ENCODE measurements around the gene SSU72.
"Not testable (repeated sequence)": the region's sequence is repeated elsewhere in the genome, so short reads cannot be mapped to it uniquely, and the experiment has no call there.

The SSU72 gene

GRCh38 chr1:1564268-1564667 lies 10.4 kb downstream of the SSU72 start:
- no peak for DNase-seq (ENCODE audit: low read depth, low spot score)
- H3K4me3 ChIP-seq (ENCODE audit: low read length) = no peak overlapping the region

DNA sequence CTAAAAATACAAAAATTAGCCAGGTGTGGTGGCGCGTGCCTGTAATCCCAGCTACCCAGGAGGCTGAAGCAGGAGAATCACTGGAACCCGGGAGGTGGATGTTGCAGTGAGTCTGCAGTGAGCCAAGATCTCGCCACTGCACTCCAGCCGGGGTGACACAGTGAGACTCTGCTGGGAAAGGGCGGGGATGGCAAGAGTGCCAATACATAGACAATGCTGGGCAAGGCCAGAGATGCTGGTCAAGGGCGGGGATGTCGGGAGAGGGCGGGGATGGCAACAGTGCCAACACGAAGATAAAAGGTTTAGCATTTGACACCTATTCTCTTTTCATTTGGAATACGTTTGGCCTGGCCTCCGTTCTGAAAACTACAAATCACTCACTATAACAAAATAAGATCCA lies 11.0 kb downstream of the SSU72 start:
- DNase-seq (ENCODE audit: low read depth, low spot score) = no peak
- H3K4me3 ChIP-seq (ENCODE audit: low read length) = no peak overlapping the region

DNA sequence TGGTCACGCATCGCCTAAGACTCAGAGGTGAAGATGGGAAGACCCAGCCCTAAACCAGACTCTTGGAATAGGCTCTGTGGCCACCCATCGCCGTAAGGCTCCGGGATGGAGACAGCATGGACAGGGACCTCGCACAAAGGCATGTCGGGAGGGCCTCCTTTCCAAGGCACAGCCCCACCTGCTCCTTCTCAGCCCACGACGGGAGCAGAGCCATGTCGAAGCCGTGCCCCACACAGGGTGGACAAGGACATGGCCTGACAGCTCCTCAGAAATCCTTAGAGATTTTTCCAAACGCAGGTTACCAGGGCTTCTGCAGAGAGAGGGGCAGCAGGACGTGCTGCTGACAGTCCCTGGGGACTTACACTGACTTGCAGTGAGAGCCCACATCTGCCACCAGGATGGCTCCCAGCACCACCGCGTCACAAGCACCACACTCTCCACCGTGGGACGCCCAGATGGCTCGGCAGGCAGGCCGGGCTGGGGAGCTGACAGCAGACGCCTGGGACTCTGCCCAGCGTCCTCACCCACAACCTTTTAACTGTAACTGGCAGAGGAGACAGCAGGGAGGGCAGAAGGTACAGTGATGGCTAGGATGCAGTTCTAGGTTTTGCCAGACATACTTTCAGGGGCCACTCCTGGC lies 12.0 kb downstream of the SSU72 start:
- DNase-seq (ENCODE audit: low read depth, low spot score) = no peak
- H3K4me3 ChIP-seq (ENCODE audit: low read length) = no peak overlapping the region

DNA sequence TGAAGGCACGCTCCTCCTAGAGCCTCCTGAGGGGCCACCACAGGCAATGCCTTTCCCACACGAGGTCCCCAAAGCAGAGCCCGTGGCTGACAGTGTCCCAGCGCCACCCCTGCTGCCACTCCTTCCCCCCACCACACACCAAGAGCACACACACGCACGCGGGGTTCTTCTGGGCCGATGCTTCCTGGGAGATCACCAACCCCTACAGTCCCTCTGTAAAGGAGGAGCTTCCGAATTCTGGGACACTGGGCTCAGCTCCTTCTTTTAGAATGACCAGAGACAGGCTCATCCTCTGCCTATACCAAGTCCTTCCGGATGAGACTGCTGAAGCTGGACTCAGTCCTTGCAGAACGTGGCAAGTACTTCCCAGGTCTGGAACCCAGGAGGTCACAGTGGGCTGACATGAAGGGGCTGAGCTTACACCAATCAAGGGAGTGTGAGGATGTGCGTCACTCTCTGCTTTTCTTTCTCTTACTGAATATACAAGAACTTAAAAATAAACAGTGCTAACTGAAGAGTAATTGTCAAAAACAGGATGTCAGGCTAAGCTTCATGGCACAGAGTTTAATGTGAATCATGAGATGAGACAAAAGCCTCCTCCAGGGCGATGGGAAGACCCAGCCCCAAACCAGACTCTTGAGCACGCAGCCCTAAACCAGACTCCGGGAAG lies 12.7 kb downstream of the SSU72 start:
- no peak overlapping the region for H3K4me3 ChIP-seq (ENCODE audit: low read length)
- DNase-seq (ENCODE audit: low read depth, low spot score) = no peak

DNA sequence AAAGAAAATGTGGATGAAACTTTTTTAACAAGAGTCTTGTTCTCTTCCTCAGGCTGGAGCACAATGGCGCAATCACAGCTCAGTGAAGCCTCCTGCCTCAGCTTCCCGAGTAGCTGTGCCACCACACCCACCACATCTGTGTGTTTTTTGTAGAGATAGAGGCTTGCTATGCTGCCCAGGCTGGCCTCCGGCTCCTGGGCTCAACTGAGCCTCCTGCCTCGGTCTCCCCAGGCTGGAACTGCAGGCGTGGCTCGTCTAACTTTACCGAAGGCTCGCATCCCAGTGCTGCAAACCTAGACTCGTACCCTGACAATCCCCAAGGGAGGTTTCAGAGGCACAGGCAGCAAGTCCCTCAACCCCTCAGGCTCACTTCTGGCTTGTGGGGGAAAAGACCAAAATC lies 14.5 kb downstream of the SSU72 start:
- no peak overlapping the region for H3K4me3 ChIP-seq (ENCODE audit: low read length)
- no peak for DNase-seq (ENCODE audit: low read depth, low spot score)

GRCh38 chr1:1559066-1559465 lies 15.6 kb downstream of the SSU72 start:
- no peak overlapping the region for H3K4me3 ChIP-seq (ENCODE audit: low read length)
- no peak for DNase-seq (ENCODE audit: low read depth, low spot score)

DNA sequence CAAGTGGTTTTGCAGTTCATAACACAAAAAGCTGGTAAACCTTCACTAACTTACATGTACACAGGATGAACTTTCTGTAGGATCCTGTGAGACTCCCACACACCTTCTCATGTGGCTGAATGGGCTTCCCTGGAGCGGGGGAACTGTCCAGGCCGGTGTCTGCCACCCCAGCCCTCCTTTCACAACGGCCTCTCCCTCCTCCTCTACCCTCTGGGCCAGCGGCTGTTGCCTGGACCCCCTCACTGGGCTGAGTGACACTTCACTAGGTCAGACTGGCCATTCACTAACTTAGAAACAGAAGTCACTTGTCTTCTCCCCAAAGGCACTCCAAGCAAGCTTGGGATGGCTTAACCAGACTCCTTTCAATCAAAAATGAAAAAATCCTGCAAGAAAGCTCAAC lies 16.1 kb downstream of the SSU72 start:
- H3K4me3 ChIP-seq (ENCODE audit: low read length) = no peak overlapping the region
- DNase-seq (ENCODE audit: low read depth, low spot score) = no peak

GRCh38 chr1:1557688-1558087 lies 17.0 kb downstream of the SSU72 start:
- DNase-seq (ENCODE audit: low read depth, low spot score); H3K4me3 ChIP-seq (ENCODE audit: low read length): not testable (repeated sequence)

GRCh38 chr1:1556961-1557360 lies 17.7 kb downstream of the SSU72 start:
- not testable (repeated sequence) for DNase-seq (ENCODE audit: low read depth, low spot score); H3K4me3 ChIP-seq (ENCODE audit: low read length)

DNA sequence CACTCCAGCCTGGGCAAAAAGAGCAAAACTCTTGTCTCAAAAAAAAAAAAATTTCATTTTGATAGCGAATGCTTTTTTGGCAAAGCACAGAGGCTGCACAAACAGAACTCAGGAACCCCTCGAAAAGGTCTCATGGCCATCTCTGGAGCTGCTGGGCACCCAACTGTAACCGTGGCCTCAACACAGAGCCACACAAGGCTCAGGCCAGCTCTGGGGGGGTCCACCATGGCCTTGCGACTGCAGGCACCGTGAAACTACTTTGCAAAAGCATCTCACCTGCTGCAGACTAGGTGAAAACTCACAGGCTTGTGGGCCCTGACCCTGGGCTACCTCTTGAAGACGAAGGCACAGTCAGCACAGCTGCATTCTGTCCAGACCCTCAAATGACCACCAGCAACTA lies 18.2 kb downstream of the SSU72 start:
- no peak for DNase-seq (ENCODE audit: low read depth, low spot score)
- H3K4me3 ChIP-seq (ENCODE audit: low read length) = no peak overlapping the region

DNA sequence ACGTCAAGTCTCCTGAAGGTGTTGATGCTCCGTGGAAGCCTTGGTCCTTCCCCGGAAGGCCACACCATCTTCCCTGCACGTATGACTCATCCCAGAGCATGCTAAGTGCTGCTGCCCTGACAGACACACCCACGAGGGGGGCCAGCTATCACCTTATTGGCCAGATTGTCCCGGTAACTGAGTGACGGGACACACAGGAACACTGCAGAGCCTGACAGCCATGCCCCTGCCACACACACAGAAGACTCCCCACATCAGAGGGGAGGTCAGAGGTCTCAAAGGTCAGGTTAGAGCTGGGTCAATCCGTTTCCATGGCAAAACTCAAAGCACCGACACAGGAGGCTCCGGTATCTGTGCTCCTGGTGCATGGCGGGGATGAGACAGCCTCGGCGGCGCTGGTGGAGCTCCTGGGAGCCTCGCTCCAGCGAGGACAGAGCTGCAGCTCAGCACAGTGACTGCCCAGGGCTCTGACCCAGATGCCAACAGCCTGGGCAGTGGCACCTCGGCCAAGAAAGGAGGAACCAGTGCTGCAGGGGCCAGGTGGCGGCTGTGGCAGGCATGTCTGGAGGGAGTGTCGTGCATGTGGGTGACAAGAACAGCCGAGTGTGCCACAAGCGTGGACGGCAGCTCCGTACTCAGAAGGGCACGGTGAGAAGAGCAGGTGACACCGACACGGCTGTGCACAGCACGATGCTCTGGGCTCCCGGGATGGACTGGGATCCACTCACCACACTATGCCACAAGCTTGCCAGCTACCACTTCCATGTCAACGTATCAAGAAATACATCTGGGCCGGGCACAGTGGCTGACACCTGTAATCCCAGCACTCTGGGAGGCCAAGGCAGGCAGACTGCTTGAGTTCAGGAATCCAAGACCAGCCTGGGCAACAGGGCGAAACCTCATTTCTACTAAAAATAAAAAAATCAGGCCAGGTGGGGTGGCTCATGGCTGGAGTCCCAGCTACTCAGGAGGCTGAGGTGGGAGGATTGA lies 19.4 kb downstream of the SSU72 start:
- H3K4me3 ChIP-seq (ENCODE audit: low read length) = no peak overlapping the region
- no peak for DNase-seq (ENCODE audit: low read depth, low spot score)

DNA sequence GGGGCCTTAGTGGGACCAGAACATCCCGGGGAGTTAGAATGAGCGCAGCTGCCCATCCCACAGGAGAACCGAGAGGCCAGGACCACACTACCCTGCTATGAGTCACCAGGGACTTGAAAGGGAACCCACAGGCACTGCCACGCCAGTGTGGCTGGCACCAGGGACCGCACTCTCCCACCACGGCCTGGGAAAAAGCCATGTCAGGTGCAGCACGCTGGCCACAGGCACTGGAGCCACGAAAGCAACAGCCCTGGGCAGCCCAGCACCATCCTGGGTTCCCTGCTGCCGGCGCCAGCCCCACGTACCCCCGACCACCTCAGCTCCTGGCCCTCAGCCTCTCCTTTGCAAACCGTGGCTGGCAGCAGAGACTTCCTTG lies 20.1 kb downstream of the SSU72 start:
- H3K4me3 ChIP-seq (ENCODE audit: low read length) = no peak overlapping the region
- no peak for DNase-seq (ENCODE audit: low read depth, low spot score)

- DNase-seq (ENCODE audit: low read depth, low spot score) = no peak
- H3K4me3 ChIP-seq (ENCODE audit: low read length) = no peak overlapping the region
Measured at GRCh38 chr1:1553821-1554494, 20.7 kb downstream of the SSU72 start.

DNA sequence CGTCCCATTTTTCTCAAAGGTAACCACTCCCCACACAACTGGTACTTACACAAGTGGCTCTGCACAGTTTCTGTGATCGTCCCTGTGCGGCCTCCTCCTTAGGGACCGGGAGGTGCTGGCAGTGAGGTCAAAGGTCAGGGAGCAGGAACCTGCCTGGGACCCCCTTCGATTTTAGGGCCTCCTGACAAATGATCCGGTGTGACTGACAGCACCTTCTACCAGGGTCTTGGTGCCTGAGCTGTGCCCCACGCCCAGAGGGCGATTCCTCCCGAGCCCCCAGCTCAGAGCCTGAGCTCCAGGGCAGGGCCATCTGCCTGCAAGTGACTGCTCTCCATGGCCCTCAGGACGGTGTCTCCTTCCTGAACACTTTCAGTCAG lies 22.4 kb downstream of the SSU72 start:
- no peak for DNase-seq (ENCODE audit: low read depth, low spot score)
- no peak overlapping the region for H3K4me3 ChIP-seq (ENCODE audit: low read length)

GRCh38 chr1:1551524-1552262 lies 23.0 kb downstream of the SSU72 start:
- no peak for DNase-seq (ENCODE audit: low read depth, low spot score)
- no peak overlapping the region for H3K4me3 ChIP-seq (ENCODE audit: low read length)

DNA sequence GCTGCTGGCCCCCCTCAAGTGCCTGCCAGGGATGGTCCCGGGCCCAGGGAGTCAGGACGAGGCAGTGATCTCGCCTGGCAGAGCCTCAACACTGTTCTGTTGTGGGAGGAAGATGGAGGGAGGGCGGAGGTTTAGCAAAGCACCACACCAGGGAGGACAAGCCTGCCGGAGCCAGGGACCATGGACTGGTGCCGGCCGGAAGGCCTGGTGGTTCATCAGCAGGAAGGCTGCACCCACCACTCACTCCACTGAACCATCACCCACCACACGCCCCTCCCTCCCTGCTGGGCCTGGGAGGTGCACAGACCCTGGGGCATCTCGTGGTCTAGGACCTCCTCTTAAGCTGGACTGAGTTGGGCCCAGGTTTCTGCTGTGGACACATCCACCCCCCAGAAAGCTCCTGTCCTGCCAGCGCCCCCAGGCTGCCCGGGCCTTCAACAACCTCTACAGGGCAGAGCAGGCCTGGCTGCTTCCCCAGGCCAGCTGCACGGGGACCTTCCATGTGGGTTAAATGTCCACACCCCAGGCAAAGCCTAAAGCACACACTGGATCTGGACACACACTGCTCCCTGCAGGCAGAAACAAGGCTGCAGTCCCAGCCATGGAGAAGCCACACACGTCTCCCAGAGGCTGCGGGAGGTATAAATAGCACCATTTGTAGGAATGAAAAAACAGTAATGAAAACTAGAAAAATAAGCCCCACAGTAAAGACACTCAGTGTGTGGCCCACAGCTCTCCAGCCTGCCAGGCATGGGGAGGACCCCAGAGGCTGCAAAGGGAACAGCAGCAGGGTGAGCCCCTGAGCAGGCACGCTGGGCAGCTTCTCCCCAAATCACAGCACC lies 23.9 kb downstream of the SSU72 start:
- DNase-seq (ENCODE audit: low read depth, low spot score) = no peak
- no peak overlapping the region for H3K4me3 ChIP-seq (ENCODE audit: low read length)

DNA sequence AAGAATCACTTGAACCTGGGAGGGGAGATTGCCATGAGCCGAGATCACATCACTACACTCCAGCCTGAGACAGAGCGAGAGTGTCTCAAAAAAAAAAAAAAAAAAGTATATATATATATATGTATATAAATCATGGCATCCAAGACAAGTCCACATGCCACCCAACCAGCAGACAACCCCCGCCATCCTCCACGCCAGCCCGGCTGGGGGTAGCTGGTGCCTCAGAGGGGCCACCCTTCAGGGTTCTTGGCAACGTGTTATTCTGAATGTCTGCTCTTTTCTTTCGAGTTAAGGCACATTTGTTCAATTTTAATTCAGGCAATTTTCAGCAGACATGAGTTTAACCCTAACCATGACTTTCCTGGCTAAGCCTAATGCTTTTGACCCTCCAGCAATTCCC lies 24.6 kb downstream of the SSU72 start:
- no peak for DNase-seq (ENCODE audit: low read depth, low spot score)
- H3K4me3 ChIP-seq (ENCODE audit: low read length) = no peak overlapping the region

DNA sequence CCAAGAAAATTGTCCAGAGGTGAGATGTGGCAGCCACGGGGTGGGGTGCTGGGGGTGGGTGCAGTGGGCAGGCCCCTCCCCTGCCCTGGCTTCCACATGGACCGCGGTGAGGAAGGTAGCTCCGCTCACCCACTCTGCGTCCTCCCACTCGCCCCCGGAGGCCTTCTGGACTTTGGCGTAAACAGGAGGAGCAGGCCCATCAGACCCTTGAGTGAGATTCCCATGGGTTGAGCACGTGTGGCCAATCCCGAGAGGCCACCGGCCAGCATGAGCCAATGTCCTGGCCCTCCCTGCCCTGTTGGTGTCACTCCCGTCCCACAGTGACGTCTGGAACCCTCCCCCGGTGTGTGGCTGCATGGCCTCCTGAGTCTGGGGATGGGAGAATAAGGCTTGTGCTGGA lies 26.1 kb downstream of the SSU72 start:
- no peak for DNase-seq (ENCODE audit: low read depth, low spot score)
- H3K4me3 ChIP-seq (ENCODE audit: low read length) = no peak overlapping the region

Measured in Jurkat, Clone E6-1 (cell line).